ENCODE results near the gene DPAGT1.
"Not testable (repeated sequence)": the region's sequence is repeated elsewhere in the genome, so short reads cannot be mapped to it uniquely, and the experiment has no call there.

Gene DPAGT1

DNA sequence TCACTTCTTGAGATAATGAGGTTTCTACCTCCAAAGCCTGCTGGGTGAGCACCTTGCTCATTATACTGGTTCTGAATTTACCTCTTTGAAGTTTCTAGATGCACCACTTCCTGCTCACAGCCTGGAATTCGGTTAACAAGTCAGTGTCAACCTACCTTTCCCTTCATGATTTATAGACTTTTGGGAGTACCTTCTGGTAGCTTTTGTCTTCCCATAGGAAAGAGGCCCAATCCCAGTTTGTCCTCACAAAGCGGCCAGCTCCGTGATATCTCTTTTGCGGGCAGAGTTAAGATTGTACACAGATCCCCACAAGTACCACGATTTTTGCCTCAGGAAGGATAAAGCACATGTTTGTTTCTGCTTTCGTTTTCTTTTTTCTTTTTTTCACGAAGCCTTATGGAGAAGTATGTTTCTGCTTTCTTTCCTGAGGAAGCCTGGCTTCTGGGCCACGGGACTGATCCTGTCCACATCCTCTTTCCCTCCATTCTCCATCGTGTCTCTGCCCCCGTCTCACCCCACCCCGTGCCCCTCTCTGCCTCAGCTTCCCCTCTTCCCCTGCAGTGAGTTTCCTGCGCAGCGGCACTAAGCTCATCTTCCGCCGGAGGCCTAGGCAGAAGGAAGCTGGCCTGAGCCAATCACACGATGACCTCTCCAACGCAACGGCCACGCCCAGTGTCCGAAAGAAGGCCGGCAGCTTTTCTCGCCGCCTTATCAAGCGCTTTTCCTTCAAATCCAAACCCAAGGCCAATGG is 14.0 kb upstream of the DPAGT1 start:
- no peak for DNase-seq (ENCODE audit: low read depth)

DNA sequence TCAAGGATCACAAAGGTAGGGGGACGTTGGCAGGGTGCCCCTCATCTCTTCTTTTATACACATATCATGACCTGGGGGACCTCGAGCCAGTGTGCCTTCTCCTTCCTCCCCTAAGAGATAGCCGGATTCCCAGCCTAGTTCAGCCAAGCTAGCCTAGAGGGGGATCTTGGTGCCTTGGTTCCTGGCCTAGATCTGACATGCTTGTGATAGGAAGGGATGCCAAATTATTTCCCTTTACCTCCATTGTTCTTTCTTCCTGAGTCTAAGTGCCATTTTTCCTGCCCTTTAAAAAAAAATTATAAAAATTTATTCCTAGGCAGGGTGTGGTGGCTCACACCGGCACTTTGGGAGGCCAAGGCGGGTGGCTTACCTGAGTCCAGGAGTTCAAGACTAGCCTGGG is 12.7 kb upstream of the DPAGT1 start:
- no peak for DNase-seq (ENCODE audit: low read depth)

DNA sequence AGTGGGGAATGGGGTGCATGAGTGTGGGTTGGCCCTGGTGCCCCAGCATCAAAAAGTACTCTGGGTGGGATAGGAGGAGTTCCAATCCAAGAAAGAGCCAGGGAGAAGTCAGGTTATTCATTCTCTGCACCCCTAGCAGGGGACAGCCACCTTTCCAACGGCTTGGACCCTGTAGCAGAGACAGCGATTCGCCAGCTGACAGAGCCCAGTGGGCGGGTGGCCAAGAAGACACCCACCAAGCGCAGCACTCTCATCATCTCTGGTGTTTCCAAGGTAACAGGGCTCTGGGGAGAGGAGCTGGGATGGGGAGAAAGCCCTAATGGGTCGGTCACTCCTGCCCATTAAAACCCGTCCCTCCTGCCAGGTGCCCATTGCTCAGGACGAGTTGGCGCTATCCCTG is 12.1 kb upstream of the DPAGT1 start:
- DNase-seq (ENCODE audit: low read depth) = no peak

DNA sequence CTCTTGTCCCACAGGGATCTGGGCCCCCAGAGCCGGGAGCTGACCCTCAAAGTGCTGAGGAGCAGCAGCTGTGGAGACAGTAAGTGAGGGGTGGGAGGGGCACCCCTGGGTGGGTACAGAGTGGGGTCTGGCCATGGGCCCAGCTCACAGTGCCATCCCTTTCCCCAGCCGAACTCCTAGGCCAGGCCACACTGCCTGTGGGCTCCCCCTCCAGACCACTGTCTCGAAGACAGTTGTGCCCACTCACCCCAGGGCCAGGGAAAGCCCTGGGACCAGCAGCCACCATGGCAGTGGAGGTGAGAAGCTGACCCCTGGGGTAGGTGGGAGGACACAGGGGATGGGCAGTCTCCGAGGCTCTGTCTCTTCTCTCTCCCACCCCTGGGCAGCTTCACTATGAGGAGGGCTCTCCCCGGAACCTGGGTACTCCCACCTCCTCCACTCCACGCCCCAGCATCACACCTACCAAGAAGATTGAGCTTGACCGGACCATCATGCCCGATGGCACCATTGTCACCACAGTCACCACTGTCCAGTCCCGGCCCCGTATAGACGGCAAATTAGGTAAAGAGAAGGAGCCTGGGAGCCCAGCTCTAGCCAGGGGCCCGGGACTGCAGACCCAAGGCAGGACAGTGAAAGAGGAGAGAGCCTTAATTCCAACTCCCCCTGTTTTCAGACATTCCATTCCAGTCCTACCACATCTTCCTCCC is 10.8 kb upstream of the DPAGT1 start:
- DNase-seq (ENCODE audit: low read depth) = no peak

GRCh38 chr11:119111361-119111925 is 9.8 kb upstream of the DPAGT1 start:
- no peak for DNase-seq (ENCODE audit: low read depth)

- DNase-seq (ENCODE audit: low read depth) = no peak
These were observed 8.8 kb upstream of the DPAGT1 start for GRCh38 chr11:119110439-119110838.

- DNase-seq (ENCODE audit: low read depth) = no peak
These were observed 8.2 kb upstream of the DPAGT1 start for GRCh38 chr11:119109843-119110242.

GRCh38 chr11:119108857-119109221 is 7.2 kb upstream of the DPAGT1 start:
- no peak for DNase-seq (ENCODE audit: low read depth)

- DNase-seq (ENCODE audit: low read depth) = no peak
These were observed 6.6 kb upstream of the DPAGT1 start for GRCh38 chr11:119108146-119108856.

DNA sequence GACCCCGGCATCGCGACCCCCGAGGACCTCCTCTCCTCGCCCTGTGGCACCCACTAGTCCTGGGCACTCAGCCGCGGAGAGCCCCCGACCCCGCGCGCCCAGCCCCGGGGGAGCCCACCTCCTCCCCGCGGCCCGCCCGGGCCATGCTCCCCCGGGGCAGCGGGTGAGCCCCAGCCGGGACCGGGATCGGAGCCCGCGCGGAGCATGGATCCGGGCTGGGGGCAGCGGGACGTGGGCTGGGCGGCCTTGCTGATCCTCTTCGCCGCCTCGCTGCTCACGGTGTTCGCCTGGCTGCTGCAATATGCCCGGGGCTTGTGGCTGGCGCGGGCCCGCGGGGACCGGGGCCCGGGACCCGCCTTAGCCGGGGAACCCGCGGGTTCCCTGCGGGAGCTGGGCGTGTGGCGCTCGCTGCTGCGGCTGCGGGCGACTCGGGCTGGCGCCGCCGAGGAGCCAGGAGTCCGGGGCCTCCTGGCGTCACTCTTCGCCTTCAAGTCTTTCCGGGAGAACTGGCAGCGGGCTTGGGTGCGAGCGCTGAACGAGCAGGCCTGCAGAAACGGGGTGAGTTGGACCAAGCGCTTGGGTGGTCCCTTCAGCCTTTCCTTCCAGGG is 6.0 kb upstream of the DPAGT1 start:
- DNase-seq (ENCODE audit: low read depth) = no peak

DNA sequence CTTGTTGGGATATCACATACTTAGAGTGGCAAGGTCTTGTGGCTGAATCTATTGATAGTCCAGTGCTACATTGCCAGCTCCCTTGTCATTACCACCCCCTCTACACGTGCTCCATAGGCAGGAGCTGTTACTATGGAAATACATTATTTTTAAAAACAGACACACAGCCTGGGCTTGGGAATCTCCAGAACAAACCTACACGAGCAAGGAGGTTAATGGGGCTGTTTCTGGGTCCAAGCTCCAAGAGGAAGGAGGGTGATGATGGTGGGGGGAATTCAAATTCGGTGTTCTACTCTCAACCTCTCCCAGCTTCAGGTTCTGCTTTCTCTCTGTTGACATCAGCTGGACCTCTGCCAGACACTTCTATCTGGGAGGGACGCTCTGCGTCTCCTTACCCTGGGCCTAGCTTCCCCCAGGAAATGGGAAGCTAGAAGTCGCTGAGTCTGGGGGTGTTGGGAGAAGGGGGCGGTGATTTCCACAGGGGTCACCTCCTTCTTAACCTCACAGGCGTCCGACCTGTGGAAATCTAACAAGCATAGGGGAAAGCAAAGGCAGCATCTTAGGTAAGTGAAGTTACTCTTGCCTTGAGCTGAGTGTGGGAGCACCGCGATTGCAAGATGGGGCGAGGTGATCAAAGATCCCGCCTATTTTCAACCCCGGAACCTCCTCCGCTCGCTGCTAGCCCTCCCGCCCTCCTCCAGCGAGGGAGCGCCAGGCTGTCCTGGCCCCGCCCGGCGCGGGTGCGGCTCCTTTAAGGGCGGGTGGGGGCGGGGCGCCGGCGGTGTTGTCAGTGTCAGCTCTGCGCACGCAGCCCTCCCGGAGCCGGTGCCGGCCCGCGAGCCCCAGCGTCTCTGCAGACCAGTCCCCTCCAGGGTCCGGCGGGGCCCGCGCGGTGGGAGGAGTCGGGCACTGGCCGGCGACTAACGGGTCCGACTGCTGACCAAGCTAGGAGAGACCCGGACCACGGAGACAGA is 5.2 kb upstream of the DPAGT1 start, which contains the start of gene C2CD2L:
Gene C2CD2L, plus strand, starts transcription at position 781 of the 974 bp plus-strand sequence. CDS start 398 bp downstream, outside the sequence.
- DNase-seq (ENCODE audit: low read depth) = peak; percentile 49

DNA sequence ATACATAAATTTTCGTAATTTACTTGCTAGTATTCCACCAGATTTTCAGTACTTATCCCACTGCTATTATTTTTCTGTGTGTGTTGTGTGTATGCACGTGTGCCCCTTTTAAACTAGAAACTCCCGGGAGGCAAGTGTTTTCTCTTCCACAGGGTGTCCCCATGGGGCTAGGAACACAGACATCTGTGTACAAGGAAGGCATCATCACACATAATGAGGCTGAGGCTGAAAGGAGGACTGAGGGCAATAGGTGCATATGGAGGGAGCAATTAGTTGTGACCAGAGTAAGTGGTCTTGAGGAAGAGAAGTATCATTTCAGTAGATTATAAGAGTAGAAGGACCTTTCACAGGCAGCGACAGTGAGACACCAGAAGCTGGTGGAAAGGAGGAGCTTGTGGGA is 2.1 kb upstream of the DPAGT1 start:
- no peak for DNase-seq (ENCODE audit: low read depth)

GRCh38 chr11:119103161-119103664 is 1.6 kb upstream of the DPAGT1 start:
- not testable (repeated sequence) for DNase-seq (ENCODE audit: low read depth)

GRCh38 chr11:119100994-119101758 is 477 bp downstream of the DPAGT1 start:
- DNase-seq (ENCODE audit: low read depth) = no peak

DNA sequence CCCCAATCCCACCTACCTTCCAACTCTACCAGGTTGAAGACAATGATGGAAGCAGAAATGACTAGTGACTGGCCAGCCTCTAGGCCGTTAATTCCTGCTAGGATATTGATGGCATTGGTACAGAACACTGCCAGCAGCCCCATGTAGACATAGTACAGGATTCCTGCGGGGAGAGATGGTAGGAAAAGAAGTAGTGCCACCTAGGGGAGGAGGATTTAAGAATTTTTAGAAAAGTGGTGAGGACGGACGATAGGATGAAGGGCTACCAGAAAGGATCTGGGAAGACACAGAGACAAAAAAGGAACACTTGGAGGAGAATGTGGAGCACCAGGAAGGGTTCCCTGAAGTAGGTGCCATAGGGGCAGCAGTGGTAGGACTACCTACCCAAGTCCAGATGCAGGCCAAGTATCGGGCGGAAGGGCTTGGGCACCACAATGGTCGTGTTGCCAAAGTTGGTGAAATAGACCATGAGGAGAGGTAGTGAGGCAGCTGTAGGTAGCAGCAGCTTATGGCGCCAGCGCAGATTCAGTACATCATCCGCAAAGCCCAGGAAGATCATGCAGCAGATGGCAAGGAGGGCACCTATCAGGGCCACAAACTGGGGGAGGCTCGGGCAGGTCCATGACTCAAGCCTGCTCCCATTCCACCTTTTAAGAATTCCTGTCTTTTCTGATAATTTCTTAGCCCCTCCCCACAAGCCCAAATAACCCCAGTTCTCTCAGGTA is 1.2 kb downstream of the DPAGT1 start:
- DNase-seq (ENCODE audit: low read depth) = no peak

GRCh38 chr11:119099711-119100110 is 1.9 kb downstream of the DPAGT1 start:
- no peak for DNase-seq (ENCODE audit: low read depth)

DNA sequence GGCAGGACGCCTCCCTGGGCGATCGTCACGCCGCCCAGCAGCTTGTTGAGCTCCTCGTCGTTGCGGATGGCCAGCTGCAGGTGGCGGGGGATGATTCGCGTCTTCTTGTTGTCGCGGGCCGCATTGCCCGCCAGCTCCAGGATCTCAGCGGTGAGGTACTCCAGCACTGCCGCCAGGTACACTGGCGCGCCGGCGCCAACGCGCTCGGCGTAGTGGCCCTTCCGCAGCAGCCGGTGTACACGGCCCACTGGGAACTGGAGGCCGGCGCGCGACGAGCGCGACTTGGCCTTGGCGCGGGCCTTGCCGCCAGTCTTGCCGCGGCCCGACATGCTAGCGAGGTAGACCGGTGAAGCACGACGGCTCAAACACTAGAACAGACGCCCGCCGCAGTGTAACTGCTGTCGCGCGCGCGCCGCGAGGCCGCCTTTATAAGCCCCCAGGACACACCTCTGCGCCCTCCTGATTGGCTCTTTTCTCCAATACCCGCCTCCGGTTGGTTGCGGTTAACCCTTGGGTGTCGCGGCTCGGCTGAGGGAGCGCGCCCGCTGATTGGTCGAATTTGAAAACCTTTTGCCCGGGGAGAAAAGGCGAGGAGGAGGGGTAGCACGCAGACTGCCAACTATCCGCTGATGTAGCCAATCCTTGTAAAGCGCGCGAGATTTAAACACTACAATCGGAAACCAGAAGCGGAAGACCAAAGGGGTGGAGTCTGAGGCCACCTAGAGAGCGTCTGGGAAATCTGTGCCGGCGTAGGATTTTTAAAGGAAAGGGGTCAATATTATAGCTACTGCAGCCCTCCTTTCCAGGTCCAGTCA is 6.4 kb downstream of the DPAGT1 start:
- peak; percentile 93 for DNase-seq (ENCODE audit: low read depth)

DNA sequence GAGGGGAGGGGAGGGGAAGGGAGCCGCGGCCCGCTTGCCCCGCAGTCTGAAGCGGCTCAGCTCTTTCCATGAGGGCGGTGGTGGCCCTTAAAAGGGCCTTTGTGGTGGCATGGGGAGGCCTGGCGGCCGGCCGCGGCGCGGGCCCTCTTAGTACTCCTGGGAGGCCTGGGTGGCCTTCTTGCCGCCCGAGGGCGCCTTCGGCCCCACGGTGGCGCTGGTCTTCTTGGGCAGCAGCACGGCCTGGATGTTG is 6.9 kb downstream of the DPAGT1 start:
- DNase-seq (ENCODE audit: low read depth) = peak; percentile 49
